RWPE2 (cell line): ENCODE data around the gene STK32C.

Source experiments
- ATAC-seq: fragments of 200-7000 bp; cut with Tn5 transposase; 3 replicates; pipeline ENCODE4 v1.9.1; 2021; ENCODE audit warnings: low read depth
- DNase-seq: peaks from one replicate; pipeline ENCODE4 v3.0.0-alpha.2; 2020; ENCODE audit warnings: low spot score
- H3K27ac ChIP-seq: fragments of 450-650 bp; 2 replicates; pipeline ENCODE4 v1.5.1; 2017; ENCODE audit warnings: mild to moderate bottlenecking; ENCODE audit not compliant: poor library complexity, severe bottlenecking
- H3K27me3 ChIP-seq: fragments of 250-450 bp; sonication (Bioruptor Pico); 2 replicates; pipeline ENCODE4 v1.5.1; 2021; ENCODE audit warnings: mild to moderate bottlenecking, moderate library complexity; ENCODE audit not compliant: insufficient read depth, poor library complexity, severe bottlenecking
- H3K36me3 ChIP-seq: fragments of 250-450 bp; sonication (Bioruptor Pico); 2 replicates; pipeline ENCODE4 v1.5.1; 2020; ENCODE audit warnings: low read depth, mild to moderate bottlenecking, moderate library complexity
- H3K4me1 ChIP-seq: fragments of 250-450 bp; sonication (Bioruptor Pico); 2 replicates; pipeline ENCODE4 v1.5.1; 2021; ENCODE audit warnings: mild to moderate bottlenecking, moderate library complexity; ENCODE audit not compliant: insufficient read depth, poor library complexity, severe bottlenecking
- H3K4me3 ChIP-seq: fragments of 250-450 bp; sonication (Bioruptor Pico); 2 replicates; pipeline ENCODE4 v1.5.1; 2021; ENCODE audit warnings: mild to moderate bottlenecking, moderate library complexity; ENCODE audit not compliant: severe bottlenecking
- H3K9me3 ChIP-seq: fragments of 250-450 bp; sonication (Bioruptor Pico); 2 replicates; pipeline ENCODE4 v1.5.1; 2021; ENCODE audit warnings: mild to moderate bottlenecking, moderate library complexity; ENCODE audit not compliant: severe bottlenecking
- CTCF ChIP-seq: fragments of 450-650 bp; IDR thresholded peaks from one replicate; pipeline ENCODE4 v1.5.1; 2017; ENCODE audit warnings: mild to moderate bottlenecking, moderate library complexity; ENCODE audit not compliant: poor library complexity, severe bottlenecking

Gene STK32C

GRCh38 chr10:132204781-132205473 lies 102.8 kb downstream of the STK32C start:
- DNase-seq (no peak), ATAC-seq (no peak)
- Histone ChIP-seq H3K27ac (no peak overlapping the region), H3K4me3 (no peak overlapping the region), H3K9me3 (no peaks in the 10 kb centered on the region), H3K36me3 (no peaks in the 10 kb centered on the region), H3K27me3 (no peaks in the 10 kb centered on the region), H3K4me1 (no peaks in the 10 kb centered on the region)
- no peak for TF ChIP-seq CTCF

- Histone ChIP-seq H3K27ac (no peak overlapping the region), H3K36me3 (no peaks in the 10 kb centered on the region)
Measured at GRCh38 chr10:132204078-132204780, 103.5 kb downstream of the STK32C start.

DNA sequence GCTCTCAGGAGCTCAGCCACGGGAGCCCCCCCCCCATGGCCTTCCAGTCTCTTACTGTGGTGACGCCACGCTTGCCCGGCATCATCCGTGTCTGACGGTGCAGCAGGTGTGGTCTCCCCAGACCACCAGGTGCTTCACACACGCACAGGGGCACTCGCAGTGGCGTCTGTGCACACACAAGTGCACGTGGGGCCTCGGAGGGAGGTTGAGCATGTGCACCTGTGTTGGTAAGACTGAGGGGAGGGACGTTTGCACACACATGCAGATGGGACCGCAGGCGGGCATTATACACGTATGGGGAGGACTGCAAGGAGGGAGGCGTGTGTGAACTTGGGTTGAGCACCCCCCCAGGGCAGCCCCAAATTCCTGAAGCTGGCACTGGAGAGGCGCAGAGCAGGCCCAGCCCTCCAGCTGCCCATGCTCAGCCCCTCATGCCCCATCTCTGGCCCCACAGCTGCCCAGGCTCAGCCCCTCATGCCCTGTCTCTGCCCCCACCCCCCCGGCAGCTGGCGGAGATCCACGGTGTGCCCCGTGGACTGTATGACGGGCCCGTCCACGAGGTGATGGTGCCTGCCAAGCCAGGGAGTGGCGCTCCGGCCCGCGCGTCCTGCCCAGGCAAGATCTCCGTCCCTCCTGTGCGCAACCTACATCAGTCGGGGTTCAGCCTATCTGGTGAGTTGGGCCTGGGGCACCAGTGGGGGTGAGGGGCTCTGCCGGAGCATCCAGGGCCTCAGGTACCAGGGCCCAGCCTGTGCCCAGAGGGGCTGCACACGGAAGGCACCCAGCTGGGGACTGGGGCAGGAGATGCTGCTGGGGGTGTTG lies 104.3 kb downstream of the STK32C start:
- no peak for TF ChIP-seq CTCF
- no peaks in the 10 kb centered on the region for H3K4me1 ChIP-seq
- ATAC-seq (no peak), DNase-seq (no peak)
- H3K36me3 ChIP-seq, result no peaks in the 10 kb centered on the region
- H3K27ac ChIP-seq, result no peak overlapping the region
- no peak overlapping the region for H3K4me3 ChIP-seq
- no peaks in the 10 kb centered on the region for H3K27me3 ChIP-seq
- H3K9me3 ChIP-seq, result no peaks in the 10 kb centered on the region

More at GRCh38 chr10:132204078-132204780, 103.5 kb downstream of the STK32C start:
- H3K4me3 ChIP-seq, result no peak overlapping the region
- H3K4me1 ChIP-seq, result no peaks in the 10 kb centered on the region
- no peak for TF ChIP-seq CTCF
- ATAC-seq, result no peak
- no peak for DNase-seq
- H3K27me3 ChIP-seq, result no peaks in the 10 kb centered on the region
- H3K9me3 ChIP-seq, result no peaks in the 10 kb centered on the region

- Histone ChIP-seq H3K4me1 (no peaks in the 10 kb centered on the region), H3K4me3 (no peak overlapping the region), H3K9me3 (no peaks in the 10 kb centered on the region), H3K27me3 (no peaks in the 10 kb centered on the region), H3K36me3 (no peaks in the 10 kb centered on the region), H3K27ac (no peak overlapping the region)
- TF ChIP-seq CTCF, result no peak
- DNase-seq, result no peak
- no peak for ATAC-seq
Measured at GRCh38 chr10:132202070-132202970, 105.4 kb downstream of the STK32C start.
